Measurements from ENCODE around the gene METTL1.
"Not testable (repeated sequence)": the region's sequence is repeated elsewhere in the genome, so short reads cannot be mapped to it uniquely, and the experiment has no call there.

METTL1 gene

GRCh38 chr12:57722716-57723629, 48.9 kb downstream of the METTL1 start:
- no peak for DNase-seq (ENCODE audit: low read depth)

GRCh38 chr12:57721846-57722608, 49.9 kb downstream of the METTL1 start:
- not testable (repeated sequence) for DNase-seq (ENCODE audit: low read depth)

- DNase-seq (ENCODE audit: low read depth) = no peak
Observed at GRCh38 chr12:57720606-57721595, 51.0 kb downstream of the METTL1 start.

- DNase-seq (ENCODE audit: low read depth) = no peak
Observed at GRCh38 chr12:57719777-57720605, 51.9 kb downstream of the METTL1 start.

- DNase-seq (ENCODE audit: low read depth) = no peak
Observed at GRCh38 chr12:57718641-57719528, 53.0 kb downstream of the METTL1 start.
